Loucy (cell line): ENCODE results near the gene LRRN2.

Experiments
- H2AFZ ChIP-seq: fragments of 200-600 bp; sonication (generic); 2 replicates; pipeline ENCODE4 v1.6.0; 2016; ENCODE audit warnings: antibody characterized with exemption, mild to moderate bottlenecking, low read length, moderate library complexity
- H3F3A ChIP-seq: fragments of 200-600 bp; 2 replicates; pipeline ENCODE4 v1.6.0; 2016; ENCODE audit warnings: antibody characterized with exemption, low read depth, mild to moderate bottlenecking
- H3K27me3 ChIP-seq: fragments of 200-600 bp; sonication (generic); 2 replicates; pipeline ENCODE4 v1.6.1; 2014; ENCODE audit warnings: low read length, mild to moderate bottlenecking; ENCODE audit not compliant: insufficient read depth, poor library complexity, severe bottlenecking
- H3K36me3 ChIP-seq: fragments of 200-600 bp; sonication (generic); 2 replicates; pipeline ENCODE4 v1.6.1; 2016; ENCODE audit warnings: low read length; ENCODE audit not compliant: insufficient read depth
- H3K4me1 ChIP-seq: fragments of 200-600 bp; sonication (generic); 2 replicates; pipeline ENCODE4 v1.5.1; 2014; ENCODE audit warnings: low read length, mild to moderate bottlenecking; ENCODE audit not compliant: insufficient read depth, poor library complexity, severe bottlenecking
- H3K4me2 ChIP-seq: fragments of 200-600 bp; sonication (generic); 2 replicates; pipeline ENCODE4 v1.6.0; 2014; ENCODE audit warnings: antibody characterized with exemption, low read length, low read depth, mild to moderate bottlenecking; ENCODE audit not compliant: poor library complexity, severe bottlenecking
- H3K4me3 ChIP-seq: fragments of 200-600 bp; sonication (generic); 2 replicates; pipeline ENCODE4 v1.5.1; 2014; ENCODE audit warnings: low read length, mild to moderate bottlenecking, mixed read lengths; ENCODE audit not compliant: poor library complexity, severe bottlenecking
- H3K79me2 ChIP-seq: fragments of 200-600 bp; sonication (generic); 2 replicates; pipeline ENCODE4 v1.6.1; 2014; ENCODE audit warnings: low read length; ENCODE audit not compliant: insufficient read depth
- H3K9ac ChIP-seq: fragments of 200-600 bp; sonication (generic); 2 replicates; pipeline ENCODE4 v1.6.0; 2014; ENCODE audit warnings: mild to moderate bottlenecking, low read depth, low read length, moderate library complexity; ENCODE audit not compliant: poor library complexity, severe bottlenecking
- H3K9me2 ChIP-seq: fragments of 200-600 bp; sonication (generic); replicated peaks from 2 replicates; pipeline ENCODE4 v1.6.1; 2016; ENCODE audit warnings: low read depth, low read length, mixed read lengths
- H3K9me3 ChIP-seq: fragments of 200-600 bp; sonication (generic); 2 replicates; pipeline ENCODE4 v1.6.1; 2014; ENCODE audit warnings: mild to moderate bottlenecking, antibody characterized with exemption, low read length, low read depth; ENCODE audit not compliant: insufficient read depth
- H4K20me1 ChIP-seq: fragments of 200-600 bp; sonication (generic); 2 replicates; pipeline ENCODE4 v1.6.0; 2014; ENCODE audit warnings: antibody characterized with exemption, low read length, mild to moderate bottlenecking; ENCODE audit not compliant: insufficient read depth, poor library complexity, severe bottlenecking
- EZH2phosphoT487 ChIP-seq: fragments of 200-600 bp; IDR thresholded peaks from 2 replicates; pipeline ENCODE4 v1.6.1; 2018; ENCODE audit warnings: antibody characterized with exemption, mild to moderate bottlenecking, moderate library complexity, borderline replicate concordance
- TF ChIP-seq, protein P1 (sequence below): fragments of 200-600 bp; sonication (generic); conservative IDR thresholded peaks from 2 replicates; pipeline ENCODE4 v1.5.1; 2014; ENCODE audit warnings: mild to moderate bottlenecking, antibody characterized with exemption, low read length

The LRRN2 gene

DNA sequence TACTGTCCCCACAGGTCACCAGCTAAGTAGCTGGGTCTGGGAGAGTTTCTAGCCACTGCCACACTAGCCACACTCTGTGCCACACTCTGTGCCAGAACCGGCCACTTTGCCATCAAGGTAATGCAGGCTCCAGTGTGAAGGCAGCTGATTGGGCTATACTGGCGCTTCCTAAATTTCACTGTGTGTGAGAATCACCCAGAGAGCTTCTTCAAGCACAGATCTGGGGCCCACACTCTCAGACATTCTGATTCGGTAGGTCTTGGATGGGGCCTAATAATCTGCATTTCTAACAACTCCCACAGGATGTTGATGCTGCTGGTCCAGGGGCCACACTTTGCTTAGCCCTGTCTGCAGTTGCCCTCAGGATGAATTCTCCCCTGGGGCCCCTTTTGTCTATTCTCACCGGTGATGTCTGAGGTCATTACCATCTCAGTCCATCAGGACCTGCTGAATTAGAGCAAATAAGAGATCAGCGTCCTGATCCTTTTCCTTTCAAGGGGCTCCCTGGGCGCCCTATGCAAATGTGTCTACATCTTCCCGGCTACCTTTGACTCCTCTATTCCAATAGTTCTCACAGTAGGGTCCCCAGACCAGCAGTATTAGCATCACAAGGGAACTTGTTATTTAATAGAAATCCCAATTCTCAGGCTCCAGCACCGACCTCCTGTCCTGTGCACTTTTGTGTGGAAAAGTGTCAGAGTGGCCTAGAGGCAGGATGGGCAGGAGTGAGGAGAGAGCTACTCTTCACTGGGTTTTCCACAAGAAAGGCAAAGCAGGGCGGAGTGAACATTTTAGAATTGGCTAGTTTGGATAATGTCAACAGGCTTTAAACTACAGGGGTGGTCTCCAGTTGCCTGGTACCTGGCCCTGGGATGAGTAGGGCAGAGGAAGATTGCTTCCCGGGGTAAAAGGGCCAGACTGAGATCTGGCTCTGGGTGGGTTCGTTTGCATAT, 24.7 kb upstream of the LRRN2 start:
- no peaks in the 10 kb centered on the region for H3K79me2 ChIP-seq
- no peaks in the 10 kb centered on the region for H3F3A ChIP-seq
- H3K9me3 ChIP-seq, result no peaks in the 10 kb centered on the region
- H3K9ac ChIP-seq, result no peak overlapping the region
- H3K36me3 ChIP-seq, result no peaks in the 10 kb centered on the region
- H4K20me1 ChIP-seq, result no peaks in the 10 kb centered on the region
- no peaks in the 10 kb centered on the region for H3K27me3 ChIP-seq
- H2AFZ ChIP-seq, result no peak overlapping the region
- TF ChIP-seq, protein P1, sequence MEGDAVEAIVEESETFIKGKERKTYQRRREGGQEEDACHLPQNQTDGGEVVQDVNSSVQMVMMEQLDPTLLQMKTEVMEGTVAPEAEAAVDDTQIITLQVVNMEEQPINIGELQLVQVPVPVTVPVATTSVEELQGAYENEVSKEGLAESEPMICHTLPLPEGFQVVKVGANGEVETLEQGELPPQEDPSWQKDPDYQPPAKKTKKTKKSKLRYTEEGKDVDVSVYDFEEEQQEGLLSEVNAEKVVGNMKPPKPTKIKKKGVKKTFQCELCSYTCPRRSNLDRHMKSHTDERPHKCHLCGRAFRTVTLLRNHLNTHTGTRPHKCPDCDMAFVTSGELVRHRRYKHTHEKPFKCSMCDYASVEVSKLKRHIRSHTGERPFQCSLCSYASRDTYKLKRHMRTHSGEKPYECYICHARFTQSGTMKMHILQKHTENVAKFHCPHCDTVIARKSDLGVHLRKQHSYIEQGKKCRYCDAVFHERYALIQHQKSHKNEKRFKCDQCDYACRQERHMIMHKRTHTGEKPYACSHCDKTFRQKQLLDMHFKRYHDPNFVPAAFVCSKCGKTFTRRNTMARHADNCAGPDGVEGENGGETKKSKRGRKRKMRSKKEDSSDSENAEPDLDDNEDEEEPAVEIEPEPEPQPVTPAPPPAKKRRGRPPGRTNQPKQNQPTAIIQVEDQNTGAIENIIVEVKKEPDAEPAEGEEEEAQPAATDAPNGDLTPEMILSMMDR, result no peak
- no peak for TF ChIP-seq EZH2phosphoT487
- no peak overlapping the region for H3K4me3 ChIP-seq
- H3K9me2 ChIP-seq, result no peaks in the 10 kb centered on the region
- H3K4me1 ChIP-seq, result no peaks in the 10 kb centered on the region
- H3K4me2 ChIP-seq, result no peak overlapping the region

DNA sequence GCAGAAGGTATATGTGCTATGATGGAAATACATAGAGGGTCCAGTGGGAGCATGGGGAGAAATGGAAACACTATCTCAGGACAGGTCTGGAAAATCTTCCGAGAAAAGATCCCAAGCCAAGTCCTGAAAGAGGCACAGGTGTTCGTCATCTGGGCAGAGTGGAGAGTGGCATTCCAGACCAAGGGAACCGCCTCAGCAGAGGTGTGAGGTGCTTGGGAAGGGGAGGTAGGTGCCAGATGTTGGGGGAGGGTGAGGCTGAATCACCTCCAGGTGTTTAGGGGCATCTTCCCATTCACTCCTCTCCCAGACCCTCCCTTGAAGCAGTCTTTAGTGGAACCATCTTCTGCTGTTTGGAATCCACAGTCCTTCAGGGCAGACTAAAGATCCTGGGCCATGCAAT, 23.5 kb upstream of the LRRN2 start:
- no peak overlapping the region for H3K9ac ChIP-seq
- no peak overlapping the region for H2AFZ ChIP-seq
- H3K27me3 ChIP-seq, result no peaks in the 10 kb centered on the region
- no peak overlapping the region for H3K4me3 ChIP-seq
- no peaks in the 10 kb centered on the region for H3K4me1 ChIP-seq
- no peaks in the 10 kb centered on the region for H3K9me3 ChIP-seq
- no peaks in the 10 kb centered on the region for H3K9me2 ChIP-seq
- no peak overlapping the region for H3K4me2 ChIP-seq
- no peak for TF ChIP-seq EZH2phosphoT487
- TF ChIP-seq, protein P1, result no peak
- H3K36me3 ChIP-seq, result no peaks in the 10 kb centered on the region
- no peaks in the 10 kb centered on the region for H3K79me2 ChIP-seq
- no peaks in the 10 kb centered on the region for H4K20me1 ChIP-seq
- no peaks in the 10 kb centered on the region for H3F3A ChIP-seq

DNA sequence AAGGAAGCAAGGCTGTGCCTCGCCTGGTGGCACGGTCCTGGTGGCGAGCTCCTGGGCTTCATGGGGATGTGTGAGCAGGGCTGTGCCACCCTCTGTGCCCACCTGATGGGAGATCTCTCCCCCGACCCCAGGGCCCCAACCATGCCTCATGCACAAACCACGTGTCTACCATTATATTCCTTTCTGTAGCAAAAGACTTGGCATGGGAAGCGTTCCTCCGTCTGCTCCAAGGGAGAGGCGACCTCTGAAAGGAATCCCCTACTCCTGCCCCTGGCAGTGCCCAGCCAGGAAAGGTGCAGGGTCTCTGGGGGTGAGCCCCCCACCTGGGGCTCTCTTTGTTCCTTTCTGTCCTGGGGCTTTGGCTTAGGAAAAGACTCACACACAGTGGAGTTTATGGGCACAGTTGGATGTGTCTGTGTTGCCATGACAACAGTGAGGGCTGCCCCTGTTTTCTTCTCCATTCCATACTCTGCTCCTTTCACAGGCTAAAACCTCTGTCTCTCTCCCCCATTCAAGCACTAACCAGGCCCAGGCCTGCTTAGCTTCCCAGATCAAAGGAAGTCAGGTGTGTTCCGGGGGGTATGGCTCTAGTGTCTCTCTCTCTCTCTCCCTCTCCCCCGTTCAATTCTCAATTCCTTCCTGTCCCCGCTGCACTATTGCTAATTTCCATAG, 21.4 kb upstream of the LRRN2 start:
- Histone ChIP-seq H3K9ac (no peak overlapping the region), H4K20me1 (no peaks in the 10 kb centered on the region), H3K9me2 (no peaks in the 10 kb centered on the region), H3K36me3 (no peaks in the 10 kb centered on the region), H3K4me2 (no peak overlapping the region), H3K4me3 (no peak overlapping the region), H3K4me1 (no peaks in the 10 kb centered on the region), H3K27me3 (no peaks in the 10 kb centered on the region), H3F3A (no peaks in the 10 kb centered on the region), H3K9me3 (no peaks in the 10 kb centered on the region), H3K79me2 (no peaks in the 10 kb centered on the region), H2AFZ (no peak overlapping the region)
- TF ChIP-seq EZH2phosphoT487, result no peak
- TF ChIP-seq, protein P1, result no peak
